Urothelium cell line (cell line): ENCODE measurements around the gene ZNF552.

Experiments
- DNase-seq: peaks from one replicate; pipeline ENCODE4 v3.0.0; 2011; ENCODE audit warnings: low spot score, mixed read lengths
- FAIRE-seq: peaks from 2 replicates; lab custom pipeline; 2011; peaks lifted over from hg19 to GRCh38; lab: Jason Lieb, UNC

Gene ZNF552

DNA sequence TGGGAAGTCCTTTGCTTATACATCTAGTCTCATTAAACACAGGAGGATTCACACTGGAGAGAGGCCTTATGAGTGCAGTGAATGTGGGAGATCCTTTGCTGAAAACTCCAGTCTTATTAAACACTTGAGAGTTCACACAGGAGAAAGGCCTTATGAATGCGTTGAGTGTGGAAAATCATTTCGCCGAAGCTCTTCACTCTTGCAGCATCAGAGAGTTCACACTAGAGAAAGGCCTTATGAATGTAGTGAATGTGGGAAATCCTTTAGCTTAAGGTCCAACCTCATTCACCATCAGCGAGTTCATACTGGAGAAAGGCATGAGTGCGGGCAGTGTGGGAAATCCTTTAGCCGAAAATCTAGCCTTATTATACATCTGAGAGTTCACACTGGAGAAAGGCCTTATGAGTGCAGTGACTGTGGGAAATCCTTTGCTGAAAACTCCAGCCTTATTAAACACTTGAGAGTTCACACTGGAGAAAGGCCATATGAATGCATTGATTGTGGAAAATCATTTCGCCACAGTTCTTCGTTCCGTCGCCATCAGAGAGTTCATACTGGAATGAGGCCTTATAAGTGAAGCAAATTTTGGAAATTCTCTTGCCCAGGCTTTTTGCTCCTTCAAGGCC is 35.4 kb downstream of the ZNF552 start:
- no peak for DNase-seq
- FAIRE-seq: no peak

DNA sequence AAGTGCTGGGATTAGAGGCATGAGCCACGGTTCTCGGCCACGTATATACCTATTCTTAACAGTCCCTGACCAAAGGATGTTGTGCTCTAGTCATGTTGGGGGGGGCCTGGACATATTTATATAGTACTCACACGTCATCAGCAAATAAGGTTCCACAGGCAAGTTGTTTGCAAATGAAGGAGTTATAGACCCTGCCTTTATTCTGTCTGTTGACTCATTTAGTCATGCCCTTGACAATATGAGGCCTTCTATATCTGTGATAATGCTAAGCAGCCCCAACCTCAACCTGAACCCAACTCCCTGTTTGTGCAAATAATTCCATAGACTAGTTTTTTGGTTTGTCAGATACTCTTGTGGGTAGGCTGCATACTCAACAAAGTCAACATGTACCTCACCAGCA is 36.4 kb downstream of the ZNF552 start:
- FAIRE-seq (no peak), DNase-seq (no peak)

DNA sequence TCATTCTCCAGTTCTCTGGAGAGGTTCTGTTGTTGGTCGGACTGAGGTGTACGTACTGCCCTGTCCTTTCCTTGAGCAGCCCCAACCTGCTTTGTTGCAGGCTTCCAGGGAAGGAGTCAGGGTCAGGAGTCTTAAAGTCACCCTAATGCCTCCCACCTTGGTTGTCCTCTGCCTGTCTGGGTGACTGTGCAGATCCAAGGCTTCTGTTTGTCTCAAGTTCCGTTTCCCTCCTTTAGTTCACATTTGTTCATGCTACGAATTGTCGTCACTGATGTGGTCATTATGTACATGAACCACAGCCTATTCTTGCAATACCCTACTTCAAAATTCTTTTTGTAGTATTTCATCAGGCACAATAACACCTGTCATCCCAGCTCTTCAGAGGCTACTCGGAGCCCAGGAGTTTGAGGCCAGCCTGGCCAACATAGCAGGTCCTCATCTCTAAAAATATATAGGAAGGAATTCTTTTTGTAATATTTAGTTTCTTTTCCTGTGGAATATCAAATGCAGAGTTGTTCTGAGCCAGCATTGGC is 37.9 kb downstream of the ZNF552 start:
- no peak for FAIRE-seq
- no peak for DNase-seq

DNA sequence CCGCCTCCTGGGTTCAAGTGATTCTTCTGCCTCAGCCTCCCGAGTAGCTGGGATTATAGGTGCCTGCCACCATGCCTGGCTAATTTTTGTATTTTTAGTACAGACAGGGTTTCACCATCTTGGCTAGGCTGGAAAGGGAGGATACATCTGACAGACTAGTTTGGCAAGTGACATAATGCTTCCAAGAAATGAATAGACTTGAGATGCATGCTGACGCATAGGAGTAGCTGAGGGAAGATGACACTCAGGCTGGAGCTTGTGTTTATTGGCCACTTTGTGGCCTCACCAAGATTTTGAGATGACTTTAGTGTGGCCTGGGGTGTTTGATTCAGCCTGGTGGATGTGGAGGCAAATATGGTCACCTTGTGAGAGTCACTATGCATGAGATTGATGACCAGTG is 41.2 kb downstream of the ZNF552 start:
- no peak for DNase-seq
- FAIRE-seq: no peak

DNA sequence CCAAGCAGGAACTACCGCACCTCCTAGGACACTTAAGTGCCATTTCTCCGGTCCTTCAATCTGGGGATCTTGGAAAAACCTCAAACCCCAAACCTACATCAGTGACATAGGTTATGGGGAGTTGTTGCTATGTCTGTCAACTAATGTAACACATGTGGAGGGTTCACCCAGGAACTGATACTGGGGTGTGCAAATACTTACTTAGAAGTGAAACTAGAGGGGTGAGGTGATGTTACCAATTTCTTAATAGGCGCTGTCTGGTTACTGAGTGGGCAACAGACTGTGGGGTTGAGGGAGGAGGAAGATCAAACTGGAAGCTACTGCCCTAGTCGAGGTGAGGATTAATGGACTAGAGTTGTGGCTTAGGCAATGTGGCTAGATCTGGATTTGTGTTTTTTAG is 43.3 kb downstream of the ZNF552 start:
- DNase-seq: no peak
- no peak for FAIRE-seq

DNA sequence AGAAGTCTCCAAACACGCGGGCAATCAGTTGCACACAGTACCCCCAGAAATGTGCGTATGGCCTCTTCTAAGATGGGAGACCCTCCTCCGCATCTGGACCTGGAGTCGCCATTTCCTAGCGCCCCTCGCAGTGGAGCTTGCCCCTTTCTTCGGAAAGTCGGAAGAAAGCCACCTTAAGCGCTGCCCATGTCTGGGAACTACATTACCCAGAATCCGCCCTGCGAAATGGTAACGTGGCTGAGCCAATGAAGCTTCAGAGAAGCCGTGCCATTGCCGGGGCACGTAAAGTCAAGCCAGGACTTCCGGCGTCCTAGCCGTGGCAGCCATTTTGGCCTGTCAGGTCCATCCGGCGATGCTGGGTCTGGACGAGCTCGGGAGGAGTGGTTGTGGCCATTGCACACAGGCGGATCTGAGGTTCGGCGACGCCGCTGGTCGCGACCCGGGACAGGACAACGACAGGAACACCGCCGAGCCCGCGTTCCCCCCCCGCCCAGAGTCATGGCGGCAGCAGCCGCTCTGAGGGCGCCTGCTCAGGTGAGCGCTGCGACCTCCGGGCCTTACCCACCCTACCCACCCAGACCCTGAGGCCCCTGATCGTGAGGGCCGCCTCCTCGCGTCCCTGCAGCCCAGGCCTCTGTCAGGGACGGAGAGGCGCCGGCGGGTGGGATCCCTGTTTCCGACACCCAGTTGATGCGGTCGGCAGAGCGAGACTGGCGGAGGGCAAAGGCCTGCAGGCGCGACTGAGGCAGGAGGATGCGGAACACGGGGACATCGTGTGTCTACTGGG is 45.2 kb downstream of the ZNF552 start, which contains the start of gene ZNF586:
Gene ZNF586, plus strand, starts transcription at position 332 of the 787 bp plus-strand sequence. Its CDS starts 167 bp downstream, at position 499.
- peak; percentile 37 for FAIRE-seq

DNA sequence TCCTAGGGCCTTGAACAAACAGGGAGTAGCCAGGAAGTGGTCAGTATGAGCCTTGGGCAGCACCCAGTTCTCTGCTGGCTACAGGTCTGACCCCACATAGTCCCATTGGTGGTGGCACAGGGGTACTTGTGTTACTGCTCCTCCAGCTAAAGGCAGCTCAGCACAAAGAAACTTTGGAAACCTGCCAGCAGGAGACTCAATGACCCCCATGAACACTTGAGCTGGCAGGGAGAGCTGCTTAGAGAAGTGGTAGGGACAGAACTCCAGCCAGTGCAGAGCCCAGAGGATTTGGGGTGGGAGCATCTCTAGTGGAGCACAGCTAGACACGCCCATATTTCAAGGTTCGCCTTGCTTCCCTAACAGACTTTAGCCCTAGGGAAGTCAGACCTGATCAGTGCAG is 55.6 kb downstream of the ZNF552 start:
- DNase-seq: no peak
- FAIRE-seq: no peak

More for the DNA sequence above, 45.2 kb downstream of the ZNF552 start, which contains the start of gene ZNF586:
- DNase-seq: peak; percentile 93

DNA sequence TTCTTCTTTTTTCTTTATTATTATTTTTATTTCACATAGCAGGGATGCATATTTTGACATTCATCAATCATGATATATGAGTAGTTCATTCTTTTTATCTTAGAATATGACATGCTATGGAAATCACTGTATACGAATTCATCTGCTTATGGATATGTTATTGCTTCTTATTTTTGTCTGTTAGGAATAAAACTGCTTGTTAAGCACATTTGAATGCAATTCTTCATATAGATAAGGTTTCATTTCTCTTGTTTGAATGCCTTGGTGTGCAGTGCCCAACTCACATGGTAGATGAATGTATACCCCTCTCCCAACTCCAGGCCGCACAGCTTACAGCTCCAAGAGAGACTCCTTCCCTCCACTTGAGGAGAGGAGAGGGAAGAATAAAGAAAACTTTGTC is 56.8 kb downstream of the ZNF552 start:
- no peak for FAIRE-seq
- DNase-seq: no peak
